GM13977 (cell line): Measurements from ENCODE around the gene AGXT.

Experiments
- DNase-seq: peaks from one replicate; pipeline ENCODE4 v3.0.0; 2012; ENCODE audit warnings: low spot score
- in situ Hi-C: fragments of 300-500 bp; cut with MboI; formaldehyde crosslinking; loops from one replicate; pipeline ENCODE4 v1.12.0; 2022; ENCODE audit warnings: low sequenced_read_pairs, low pct_unique_long_range_greater_than_20kb, mixed read lengths, inconsistent platforms; ENCODE audit not compliant: unreplicated experiment
- TF ChIP-seq, protein P1 (sequence below): IDR thresholded peaks from 2 replicates; pipeline ENCODE4 v1.5.1; 2012; ENCODE audit warnings: mild to moderate bottlenecking, control low read depth; ENCODE audit not compliant: insufficient read depth; ENCODE audit errors: extremely low read depth, missing control alignments

AGXT gene

DNA sequence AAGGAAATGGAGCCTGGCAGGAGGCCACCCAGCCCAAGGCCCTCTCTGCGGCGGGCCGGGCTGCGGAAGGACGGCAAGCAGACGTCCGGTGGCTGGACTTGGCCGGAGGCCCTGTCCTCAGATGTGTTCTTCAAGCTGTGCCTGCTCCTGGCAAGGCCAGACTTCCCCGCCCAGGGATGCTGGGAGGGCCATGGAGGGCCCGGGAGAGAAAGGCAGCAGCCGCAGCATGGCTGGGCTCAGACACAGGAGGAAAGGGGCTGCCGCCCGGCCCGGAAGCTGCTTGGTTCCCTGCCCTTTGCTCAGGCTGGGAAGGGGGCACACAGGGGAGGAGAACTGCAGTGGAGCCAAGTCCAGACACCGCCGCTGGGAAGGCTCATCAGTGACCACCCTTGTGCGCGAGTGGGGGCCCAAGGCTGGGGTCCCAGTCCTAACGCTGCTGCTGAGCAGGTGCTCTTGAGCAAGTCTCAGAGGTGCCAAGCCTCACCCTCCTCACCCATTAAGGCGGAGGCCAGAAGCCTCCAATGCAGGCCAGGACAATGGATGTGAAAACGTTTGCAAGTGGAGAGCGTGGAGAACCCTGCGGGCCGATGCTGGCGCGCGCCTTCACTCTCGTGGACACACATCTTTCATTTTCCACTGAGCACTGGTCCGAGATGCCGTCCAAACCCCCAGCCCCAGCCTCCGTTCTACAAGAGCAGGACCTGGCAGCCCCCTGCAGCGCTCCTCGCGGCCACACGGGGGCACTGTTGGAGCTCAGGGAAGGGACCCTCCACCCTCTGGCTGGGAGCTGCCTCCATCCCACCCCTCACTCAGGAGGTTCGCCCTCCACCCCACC is 45.4 kb downstream of the AGXT start:
- in situ Hi-C loops, result no loop called here
- TF ChIP-seq, protein P1, sequence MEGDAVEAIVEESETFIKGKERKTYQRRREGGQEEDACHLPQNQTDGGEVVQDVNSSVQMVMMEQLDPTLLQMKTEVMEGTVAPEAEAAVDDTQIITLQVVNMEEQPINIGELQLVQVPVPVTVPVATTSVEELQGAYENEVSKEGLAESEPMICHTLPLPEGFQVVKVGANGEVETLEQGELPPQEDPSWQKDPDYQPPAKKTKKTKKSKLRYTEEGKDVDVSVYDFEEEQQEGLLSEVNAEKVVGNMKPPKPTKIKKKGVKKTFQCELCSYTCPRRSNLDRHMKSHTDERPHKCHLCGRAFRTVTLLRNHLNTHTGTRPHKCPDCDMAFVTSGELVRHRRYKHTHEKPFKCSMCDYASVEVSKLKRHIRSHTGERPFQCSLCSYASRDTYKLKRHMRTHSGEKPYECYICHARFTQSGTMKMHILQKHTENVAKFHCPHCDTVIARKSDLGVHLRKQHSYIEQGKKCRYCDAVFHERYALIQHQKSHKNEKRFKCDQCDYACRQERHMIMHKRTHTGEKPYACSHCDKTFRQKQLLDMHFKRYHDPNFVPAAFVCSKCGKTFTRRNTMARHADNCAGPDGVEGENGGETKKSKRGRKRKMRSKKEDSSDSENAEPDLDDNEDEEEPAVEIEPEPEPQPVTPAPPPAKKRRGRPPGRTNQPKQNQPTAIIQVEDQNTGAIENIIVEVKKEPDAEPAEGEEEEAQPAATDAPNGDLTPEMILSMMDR, result peak; percentile 92
- peak; percentile 89 for DNase-seq

DNA sequence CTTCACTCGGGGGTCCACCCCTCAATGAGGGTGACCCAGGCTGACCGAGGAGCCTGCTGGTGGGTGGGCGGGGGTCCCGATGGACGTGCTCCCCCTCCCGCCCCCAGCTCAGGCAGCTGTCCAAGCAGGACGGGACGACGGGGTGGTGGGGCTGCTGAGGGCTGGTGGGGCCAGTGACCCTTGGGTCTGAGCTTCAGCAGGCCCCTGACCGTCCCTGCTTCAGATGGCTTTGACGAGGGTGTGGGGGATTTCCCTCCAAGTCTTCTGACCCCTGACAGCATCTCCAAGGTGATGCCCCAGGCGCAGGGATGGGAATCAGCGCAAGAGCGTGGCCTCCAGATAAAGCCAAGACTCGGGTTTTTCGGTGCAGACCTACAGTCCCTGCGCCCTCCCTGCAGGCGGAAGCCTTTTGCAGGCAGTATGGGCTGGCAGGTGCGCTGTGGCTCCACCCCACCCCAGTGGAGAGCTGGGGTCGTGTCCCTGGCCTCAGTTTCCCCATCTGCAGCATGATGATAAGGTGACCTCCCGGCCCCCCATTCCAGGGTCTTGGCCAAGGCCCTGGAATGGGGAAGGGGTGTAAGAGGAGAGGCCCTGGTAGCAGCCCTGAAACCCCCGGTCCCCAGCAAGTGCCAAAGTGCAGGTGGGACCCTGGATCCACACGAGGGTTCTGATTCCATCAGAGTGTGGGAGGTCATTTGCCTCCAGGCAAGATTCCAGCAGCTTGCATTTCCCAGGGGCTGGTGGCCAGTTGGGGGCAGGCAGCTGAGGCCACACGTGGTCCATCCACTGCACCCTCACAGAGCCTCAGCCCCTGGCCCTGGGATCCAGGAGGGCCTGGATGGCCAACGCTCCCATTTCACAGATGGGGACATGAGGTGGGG is 46.3 kb downstream of the AGXT start:
- TF ChIP-seq, protein P1, result no peak
- in situ Hi-C loops, result no loop called here
- DNase-seq, result no peak

DNA sequence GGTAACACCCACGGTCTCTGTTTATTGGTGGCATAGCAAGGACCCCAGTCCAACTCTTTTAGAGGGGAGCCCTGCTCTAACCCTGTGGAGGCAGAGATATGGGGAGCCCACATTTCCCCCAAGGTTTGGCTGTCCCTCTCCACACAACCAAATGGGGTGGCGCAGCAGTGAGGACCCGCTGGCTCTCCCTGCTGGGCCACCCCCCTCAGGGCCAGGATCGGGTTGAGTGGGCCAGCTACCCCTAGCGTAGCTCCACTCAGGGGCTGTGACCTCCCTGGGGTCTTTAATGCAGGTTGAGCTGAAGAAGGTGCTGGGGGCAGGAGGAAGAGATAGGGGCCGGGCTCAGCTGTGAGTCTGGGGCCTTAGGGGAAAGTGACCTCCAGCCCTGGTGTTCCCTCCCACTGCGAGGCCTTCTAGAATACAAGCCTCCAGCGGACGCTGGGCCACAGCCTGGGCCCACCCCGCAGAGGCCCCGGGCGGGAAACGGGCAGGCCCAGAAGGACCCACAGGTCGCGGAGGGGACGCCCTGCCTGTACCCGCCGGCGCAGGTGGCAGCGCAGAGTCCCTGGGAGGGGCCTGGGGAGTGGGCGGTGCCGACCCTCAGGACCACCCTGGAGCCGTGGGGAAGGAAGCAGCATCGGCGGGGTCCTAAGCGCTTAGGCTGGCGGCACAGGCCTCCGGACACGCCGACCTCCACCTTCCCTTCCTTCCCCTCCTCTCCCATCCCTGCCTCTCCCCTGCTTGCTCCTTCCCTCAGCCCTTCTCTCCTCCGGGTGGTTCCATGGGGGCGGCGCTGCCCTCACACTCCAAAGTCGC is 47.1 kb downstream of the AGXT start:
- TF ChIP-seq, protein P1, result no peak
- DNase-seq, result no peak
- in situ Hi-C loops, result no loop called here

DNA sequence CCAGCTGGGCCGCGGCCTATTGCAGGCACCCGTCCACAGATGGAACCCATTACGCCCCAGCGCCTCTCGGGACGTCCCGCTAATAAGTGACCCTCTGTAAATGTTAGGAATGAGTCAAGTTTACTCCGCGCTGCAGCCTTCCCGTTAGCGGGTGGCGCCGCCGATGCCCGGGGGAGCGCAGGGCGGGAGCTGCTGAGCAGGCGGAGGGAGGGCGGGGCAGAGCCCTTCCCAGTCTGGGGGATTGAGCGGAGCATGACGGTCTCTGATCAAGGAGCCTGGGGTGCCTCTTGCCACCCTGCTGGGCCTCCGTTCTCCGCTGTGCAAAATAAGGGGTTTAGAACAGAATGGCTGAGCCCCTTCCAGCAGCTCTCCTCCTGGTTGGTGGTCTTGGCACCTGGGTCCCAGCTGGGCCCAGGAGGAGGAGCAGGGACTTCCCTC is 48.0 kb downstream of the AGXT start:
- TF ChIP-seq, protein P1, result no peak
- no peak for DNase-seq
- in situ Hi-C loops, result no loop called here

DNA sequence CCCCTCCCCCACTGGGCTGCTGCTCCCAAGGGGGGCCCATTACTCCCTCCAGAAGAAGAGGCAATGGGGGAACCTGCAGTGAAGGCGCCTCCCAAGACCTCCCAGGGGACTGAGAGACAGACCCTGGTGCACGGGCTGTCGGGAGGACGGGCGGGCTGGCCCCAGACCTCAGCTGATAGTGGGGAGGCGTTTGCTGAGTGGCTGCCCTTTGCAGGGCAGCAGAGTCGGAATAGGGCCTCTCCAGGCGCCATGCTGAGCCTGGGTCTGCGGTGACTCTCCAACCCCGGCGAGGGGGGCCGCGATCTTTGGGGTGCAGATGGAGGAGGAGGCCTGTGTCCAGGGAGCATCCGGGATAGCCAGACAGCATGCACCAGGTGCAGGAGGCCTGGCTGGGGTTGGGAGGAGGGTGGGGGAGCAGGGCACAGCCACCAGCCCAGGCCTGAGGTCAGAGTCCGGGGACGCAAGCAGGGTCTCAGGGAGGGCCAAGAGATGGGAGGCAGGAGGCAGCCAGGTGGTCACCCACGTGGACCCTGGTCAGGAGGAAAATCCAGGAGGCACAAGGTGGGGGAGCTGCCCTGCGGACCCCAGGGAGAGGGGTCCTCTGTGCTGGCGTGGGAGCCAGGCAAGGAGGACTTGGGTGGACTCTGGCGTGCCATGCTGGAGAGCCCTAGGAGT is 48.5 kb downstream of the AGXT start:
- in situ Hi-C loops, result no loop called here
- DNase-seq, result no peak
- TF ChIP-seq, protein P1, result no peak
